CD4-positive, alpha-beta T cell treated with Interferon gamma for 1 hour (primary cell): Measurements from ENCODE around the gene DRD2.
"Not testable (repeated sequence)": the region's sequence is repeated elsewhere in the genome, so short reads cannot be mapped to it uniquely, and the experiment has no call there.

Experiments
- DNase-seq: peaks from one replicate; pipeline ENCODE4 v3.0.0-alpha.2; 2020

Gene DRD2

GRCh38 chr11:113475160-113475761 is at the start of gene DRD2:
Gene DRD2, minus strand, starts transcription at chr11:113475398. Its CDS starts 50,747 bp downstream, at chr11:113424651.
- DNase-seq, result no peak

DNA sequence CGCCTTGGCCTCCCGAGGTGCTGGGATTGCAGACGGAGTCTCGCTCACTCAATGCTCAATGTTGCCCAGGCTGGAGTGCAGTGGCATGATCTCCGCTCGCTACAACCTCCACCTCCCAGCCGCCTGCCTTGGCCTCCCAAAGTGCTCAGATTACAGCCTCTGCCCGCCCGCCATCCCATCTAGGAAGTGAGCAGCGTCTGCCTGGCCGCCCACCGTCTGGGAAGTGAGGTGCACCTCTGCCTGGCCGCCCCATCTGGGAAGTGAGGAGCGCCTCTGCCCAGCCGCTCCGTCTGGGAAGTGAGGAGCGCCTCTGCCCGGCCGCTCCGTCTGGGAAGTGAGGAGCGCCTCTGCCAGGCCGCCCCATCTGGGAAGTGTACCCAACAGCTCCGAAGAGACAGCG is 48.7 kb upstream of the DRD2 start:
- not testable (repeated sequence) for DNase-seq

- DNase-seq, result no peak
Observed at GRCh38 chr11:113521737-113522517, 46.7 kb upstream of the DRD2 start.

DNA sequence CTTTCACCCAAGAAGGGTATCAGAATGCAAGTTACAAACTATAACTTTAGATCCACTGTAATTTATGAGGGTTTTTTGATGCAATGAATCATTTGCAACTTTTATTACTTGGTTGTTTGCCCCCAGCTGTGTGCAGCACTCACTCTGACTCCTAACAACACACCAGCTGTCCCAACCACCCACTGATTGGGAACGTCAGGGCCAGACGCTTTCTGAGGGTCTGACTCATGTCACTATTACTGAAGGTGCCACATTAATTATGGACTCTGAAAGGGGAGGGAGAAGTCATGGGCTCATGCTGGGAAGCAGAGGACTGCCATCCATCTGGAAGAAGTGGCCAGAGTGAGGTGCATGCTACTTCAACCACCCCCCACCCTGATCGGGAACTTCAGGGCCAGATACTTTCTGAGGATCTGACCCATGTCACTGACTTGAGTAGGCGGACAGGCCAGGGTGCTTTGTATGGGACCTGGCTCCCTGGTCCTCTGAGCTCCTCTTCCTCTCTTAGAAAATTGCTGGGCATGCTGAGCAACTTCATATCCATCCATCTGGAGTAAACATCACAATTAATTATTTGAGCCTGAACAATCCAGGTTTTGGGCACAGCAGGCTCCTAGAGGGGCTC is 44.9 kb upstream of the DRD2 start:
- DNase-seq, result no peak

DNA sequence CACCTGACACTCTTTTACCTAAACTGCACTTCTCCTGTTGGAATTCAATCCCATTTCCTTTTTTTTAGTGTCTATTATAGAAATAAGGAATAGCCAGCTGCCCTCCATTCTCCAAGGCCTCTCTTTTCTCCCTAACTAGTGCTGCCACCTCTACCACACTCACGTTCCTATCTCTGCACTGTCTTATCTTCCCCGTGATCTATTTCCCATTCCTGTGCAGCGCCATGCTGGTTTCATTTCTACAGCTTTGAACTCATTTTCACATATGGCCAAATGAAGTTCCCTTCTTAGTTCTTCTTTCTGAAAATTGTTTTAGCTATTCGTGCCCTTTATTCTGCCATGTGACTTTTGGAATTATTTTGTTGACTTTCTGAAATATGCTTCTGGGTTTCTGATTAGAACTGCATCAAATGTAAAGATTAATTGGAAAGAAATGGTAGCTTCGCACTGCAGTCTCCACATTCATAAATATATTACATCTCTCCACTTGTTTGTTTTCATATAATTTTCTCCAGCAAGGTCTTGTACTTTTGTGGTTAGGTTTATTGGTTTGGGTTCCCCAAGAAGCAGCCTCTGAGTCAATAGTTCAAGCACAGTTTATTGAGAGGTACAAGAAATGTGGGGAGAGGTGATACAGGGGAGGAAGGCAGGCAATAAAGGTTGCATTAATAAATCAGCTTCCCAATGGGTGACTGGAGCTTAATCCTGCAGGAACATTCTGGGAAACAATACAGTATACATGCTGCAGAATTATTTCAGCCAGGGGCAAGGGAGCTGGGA is 43.7 kb upstream of the DRD2 start:
- no peak for DNase-seq

DNA sequence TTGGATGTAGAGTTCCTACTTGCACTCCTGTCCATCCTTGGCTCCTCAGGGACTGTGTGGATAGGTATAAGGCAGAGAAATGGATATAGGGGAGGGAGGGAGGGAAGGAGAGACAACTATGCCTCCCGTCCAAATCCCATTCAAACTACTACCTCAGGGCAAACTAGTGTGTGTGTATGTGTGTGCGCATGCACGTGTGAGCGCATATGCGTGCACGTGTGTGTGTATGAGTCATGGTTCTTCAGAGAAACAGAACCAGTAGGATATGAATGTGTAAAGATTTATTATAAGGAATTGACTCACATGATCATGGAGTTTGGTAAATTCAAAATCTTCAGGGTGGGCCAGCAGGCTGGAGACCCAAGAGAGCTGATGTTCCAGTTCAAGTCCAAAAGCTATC is 42.2 kb upstream of the DRD2 start:
- no peak for DNase-seq

GRCh38 chr11:113514856-113515255 is 39.7 kb upstream of the DRD2 start:
- DNase-seq, result no peak

GRCh38 chr11:113507341-113507740 is 32.1 kb upstream of the DRD2 start:
- no peak for DNase-seq

- DNase-seq, result no peak
Observed at GRCh38 chr11:113506893-113507292, 31.7 kb upstream of the DRD2 start.

DNA sequence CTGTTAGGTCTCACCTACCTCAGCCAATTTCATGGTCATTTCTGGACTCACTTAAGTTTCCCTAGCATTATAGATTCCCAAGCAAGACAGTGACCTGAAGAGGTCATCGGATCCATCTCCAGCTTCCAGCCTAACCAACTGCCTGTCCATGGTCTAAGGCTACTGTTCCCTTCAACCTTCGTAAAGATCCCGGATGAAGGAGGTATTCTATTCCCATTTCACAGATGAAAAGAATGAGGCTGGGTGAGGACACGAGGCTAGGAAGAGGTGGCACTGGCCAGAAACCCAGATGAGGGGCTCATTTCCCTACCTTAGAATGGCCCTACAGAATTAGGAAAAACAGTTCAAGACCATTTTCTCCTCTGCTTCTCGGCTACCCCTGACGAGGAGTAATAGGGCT is 31.3 kb upstream of the DRD2 start:
- DNase-seq, result no peak

GRCh38 chr11:113505541-113506375 is 30.6 kb upstream of the DRD2 start:
- DNase-seq, result no peak

DNA sequence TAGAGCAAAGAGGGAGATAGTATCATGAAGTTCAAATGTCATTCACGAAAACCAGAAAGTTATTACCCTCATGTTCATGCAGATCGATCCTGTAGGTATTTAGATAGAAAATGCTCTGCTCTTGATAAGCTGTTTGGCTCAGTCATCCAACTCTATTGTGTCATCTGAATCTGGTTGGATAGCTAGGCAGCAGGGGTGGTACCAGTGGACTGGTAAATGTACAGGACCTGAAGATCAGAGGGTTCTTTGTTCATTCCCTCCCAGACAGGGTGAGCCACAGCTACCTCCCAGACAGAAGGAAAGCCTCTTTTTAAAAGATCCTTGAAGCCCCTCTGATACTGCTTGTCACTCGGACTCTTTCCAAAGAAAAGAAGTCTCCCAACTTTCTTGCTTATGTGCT is 29.8 kb upstream of the DRD2 start:
- DNase-seq, result no peak

GRCh38 chr11:113504586-113504985 is 29.4 kb upstream of the DRD2 start:
- DNase-seq, result no peak

GRCh38 chr11:113504071-113504470 is 28.9 kb upstream of the DRD2 start:
- DNase-seq, result no peak

- DNase-seq, result no peak
Observed at GRCh38 chr11:113497066-113497910, 22.1 kb upstream of the DRD2 start.

DNA sequence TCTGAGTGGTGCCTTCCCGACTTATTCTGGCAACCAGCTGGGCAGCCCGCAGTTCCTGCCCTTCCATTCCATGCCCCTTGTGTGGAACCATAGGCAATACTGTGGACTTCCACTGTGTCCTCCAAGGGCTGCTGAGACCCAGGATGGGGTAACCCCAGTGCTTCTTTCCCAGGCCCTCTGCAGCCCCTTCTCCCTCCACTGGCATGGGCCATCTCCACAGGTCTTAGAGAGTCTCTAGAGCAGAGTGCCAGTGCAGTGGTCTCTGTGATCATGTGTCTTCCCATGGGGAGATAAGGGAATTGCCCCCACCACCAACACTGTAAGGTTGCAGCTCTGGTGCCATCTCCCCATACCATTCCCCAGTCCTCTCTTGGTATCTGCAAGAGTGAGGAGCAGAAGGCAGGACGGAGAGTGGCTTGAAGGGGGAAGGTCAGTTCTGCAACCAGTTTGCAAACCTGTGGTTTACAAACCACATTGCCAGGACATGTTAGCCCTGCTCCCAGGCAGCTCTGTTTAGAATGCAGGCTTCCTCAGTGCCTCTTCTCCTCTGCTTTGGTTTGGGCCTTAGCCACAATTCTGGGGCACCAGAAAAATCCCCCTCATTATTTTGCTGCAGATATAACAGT is 20.9 kb upstream of the DRD2 start:
- DNase-seq, result no peak

GRCh38 chr11:113494021-113494420 is 18.8 kb upstream of the DRD2 start:
- DNase-seq, result no peak

DNA sequence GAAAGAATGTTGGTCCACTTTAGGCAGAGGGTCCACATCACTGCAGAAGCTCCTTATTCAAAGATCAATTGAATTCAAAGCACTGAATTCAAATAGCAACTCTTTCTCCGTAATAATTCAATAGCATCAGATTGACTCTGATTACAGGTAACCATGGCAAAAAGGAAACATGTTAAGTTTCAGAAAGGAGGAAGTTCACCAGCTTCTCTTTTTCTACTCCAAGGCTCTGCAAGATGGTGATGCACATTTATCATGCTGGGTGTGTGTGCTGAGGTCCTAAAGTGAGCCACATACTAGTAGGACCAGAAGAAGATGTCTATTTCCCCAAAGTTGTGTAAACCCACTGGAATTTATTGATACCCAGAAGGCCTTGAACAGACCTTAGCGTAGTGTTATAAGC is 18.0 kb upstream of the DRD2 start:
- DNase-seq, result no peak

DNA sequence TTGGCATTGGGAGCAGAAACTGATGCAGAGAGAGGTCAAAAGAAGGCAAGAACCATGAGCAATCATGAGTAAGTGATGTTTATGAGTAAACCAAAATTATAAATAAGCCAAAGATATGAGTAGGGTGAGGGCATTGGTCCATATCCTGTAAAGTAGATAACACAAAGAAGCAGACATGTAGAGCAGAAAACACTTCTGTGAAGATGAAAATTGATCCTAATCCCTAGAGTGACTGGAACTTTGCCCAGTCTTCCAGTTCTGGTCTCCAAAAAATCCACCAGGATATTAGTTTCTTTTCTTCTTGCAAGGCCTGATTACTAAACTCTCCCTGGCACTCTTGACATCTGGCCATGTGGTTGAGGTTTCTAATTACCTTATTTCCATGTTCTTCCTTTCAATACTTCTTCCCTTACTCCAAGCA is 13.7 kb upstream of the DRD2 start:
- no peak for DNase-seq

- no peak for DNase-seq
Observed at GRCh38 chr11:113487622-113488021, 12.4 kb upstream of the DRD2 start.

- DNase-seq, result no peak
Observed at GRCh38 chr11:113484223-113484622, 9.0 kb upstream of the DRD2 start.
